ENCODE data around the gene AKIRIN1. TPM values are rescaled to one million over a fixed set of nuclear protein-coding genes. Genes with fewer than 3 reads are reported as not detected.

The AKIRIN1 gene
- total RNA-seq, 2 experiments from 2014 or later = 40.0 to 50.4 TPM

DNA sequence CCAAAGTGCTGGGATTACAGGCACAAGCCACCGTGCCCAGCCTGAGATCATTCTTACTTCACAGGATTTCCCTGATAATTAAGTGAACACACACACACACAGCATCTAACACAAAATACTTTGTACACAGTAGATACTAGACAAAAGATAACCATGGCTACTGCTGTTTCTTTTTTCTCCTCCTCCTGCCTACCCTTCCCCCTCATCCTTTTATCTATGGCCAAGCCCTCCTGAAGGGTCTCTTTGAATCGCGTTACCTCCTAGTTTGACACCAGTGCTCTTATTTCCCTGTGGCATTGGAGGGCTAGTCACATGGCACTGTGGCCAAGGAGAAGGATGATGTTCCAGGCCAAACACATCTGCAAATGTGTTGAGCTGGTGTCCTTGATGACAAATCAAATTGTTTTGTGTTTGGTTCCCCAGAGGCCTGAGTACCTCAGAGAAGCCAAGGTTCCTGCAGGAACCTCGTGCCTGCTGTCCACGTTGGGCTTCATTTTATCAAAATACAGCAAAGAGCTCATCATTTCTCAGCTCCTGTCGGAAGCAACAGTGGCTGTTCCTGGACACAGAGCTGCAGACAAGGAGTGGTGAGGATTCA, 55.6 kb downstream of the AKIRIN1 start:
- no peak overlapping the region for H3K4me3 ChIP-seq (ENCODE audit: low read depth, low read length, poor library complexity, severe bottlenecking)
- TF ChIP-seq CTCF (conservative IDR thresholded peaks at IDR 0.05; ENCODE audit: low read length) (no peak), EZH2phosphoT487 (IDR thresholded peaks at IDR 0.05; ENCODE audit: borderline replicate concordance, low read depth, low read length) (no peak)
- H4K20me1 ChIP-seq (ENCODE audit: insufficient read depth, low read length) = no peaks in the 10 kb centered on the region
- no peak for DNase-seq (ENCODE audit: low spot score)
- no peak overlapping the region for H2AFZ ChIP-seq (ENCODE audit: low read length)
- intact Hi-C loops (cut with micrococcal nuclease; ENCODE audit: unreplicated experiment) = no loop called here
- H3K79me2 ChIP-seq (ENCODE audit: insufficient read depth, low read depth, low read length) = no peaks in the 10 kb centered on the region
- ChIA-PET POLR2A (no interaction called here), CTCF (ENCODE audit: unreplicated experiment) (no interaction called here)
- no peaks in the 10 kb centered on the region for H3K36me3 ChIP-seq (ENCODE audit: insufficient read depth, low read length)
- H3K27ac ChIP-seq (ENCODE audit: low read depth, low read length, poor library complexity, severe bottlenecking) = no peak overlapping the region
- H3K9me3 ChIP-seq (ENCODE audit: low read length) = no peaks in the 10 kb centered on the region
- no peaks in the 10 kb centered on the region for H3K9me2 ChIP-seq (ENCODE audit: insufficient read depth, low read length)
- H3K4me2 ChIP-seq (ENCODE audit: low read length) = no peak overlapping the region
- H3K4me1 ChIP-seq (ENCODE audit: insufficient read depth, low read length, poor library complexity, severe bottlenecking) = peaks cover 9% of the 10 kb centered on the region
- BruUV-seq (replicated peaks) = no TSS peak

- DNase-seq (ENCODE audit: low spot score) = peak; percentile 37
- BruUV-seq (replicated peaks) = no TSS peak
- H4K20me1 ChIP-seq (ENCODE audit: insufficient read depth, low read length) = no peaks in the 10 kb centered on the region
- H3K9me3 ChIP-seq (ENCODE audit: low read length) = no peaks in the 10 kb centered on the region
- POLR2A ChIA-PET = no interaction called here
- no peak overlapping the region for H2AFZ ChIP-seq (ENCODE audit: low read length)
- CTCF ChIA-PET (ENCODE audit: unreplicated experiment) = no interaction called here
- intact Hi-C loops (cut with micrococcal nuclease; ENCODE audit: unreplicated experiment) = no loop called here
- H3K4me3 ChIP-seq (ENCODE audit: low read depth, low read length, poor library complexity, severe bottlenecking) = no peak overlapping the region
- H3K36me3 ChIP-seq (ENCODE audit: insufficient read depth, low read length) = no peaks in the 10 kb centered on the region
- H3K9me2 ChIP-seq (ENCODE audit: insufficient read depth, low read length) = no peaks in the 10 kb centered on the region
- H3K79me2 ChIP-seq (ENCODE audit: insufficient read depth, low read depth, low read length) = no peaks in the 10 kb centered on the region
- no peak overlapping the region for H3K27ac ChIP-seq (ENCODE audit: low read depth, low read length, poor library complexity, severe bottlenecking)
- TF ChIP-seq CTCF (conservative IDR thresholded peaks at IDR 0.05; ENCODE audit: low read length) (no peak), EZH2phosphoT487 (IDR thresholded peaks at IDR 0.05; ENCODE audit: borderline replicate concordance, low read depth, low read length) (no peak)
- H3K4me2 ChIP-seq (ENCODE audit: low read length) = no peak overlapping the region
- peaks cover 9% of the 10 kb centered on the region for H3K4me1 ChIP-seq (ENCODE audit: insufficient read depth, low read length, poor library complexity, severe bottlenecking)
Observed at GRCh38 chr1:39047374-39048229, 56.5 kb downstream of the AKIRIN1 start.
